ENCODE measurements around the gene OR5H1. TPM values are rescaled to one million over a fixed set of nuclear protein-coding genes. Genes with fewer than 3 reads are reported as not detected.

OR5H1 gene
- total and polyA plus RNA-seq, 2 experiments from 2014 or later: not detected

DNA sequence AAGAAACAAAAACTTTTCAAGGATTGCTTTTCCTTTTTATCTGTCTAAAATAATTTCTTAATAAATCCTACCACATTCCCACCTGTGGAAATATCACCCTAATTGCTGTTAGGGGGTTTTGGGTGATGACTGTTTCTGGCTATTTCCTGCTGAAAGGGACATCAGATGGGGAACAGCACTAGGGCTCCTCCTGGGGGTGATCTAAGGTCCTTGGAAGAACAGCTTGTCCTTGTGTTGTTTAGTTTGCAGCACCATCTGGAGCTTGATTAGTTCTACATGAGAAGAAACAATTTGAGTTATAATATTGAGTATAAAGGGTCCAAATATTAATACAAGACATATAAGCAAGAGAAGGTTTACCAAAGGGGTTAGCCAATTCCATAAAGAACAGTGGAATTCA is 54.7 kb downstream of the OR5H1 start:
- no peak overlapping the region for H3K4me3 ChIP-seq
- H3K36me3 ChIP-seq (ENCODE audit: low read depth): no peaks in the 10 kb centered on the region
- no peak for TF ChIP-seq EZH2 (IDR thresholded peaks at IDR 0.05; ENCODE audit: insufficient read depth, poor library complexity, severe bottlenecking)
- no peak for TF ChIP-seq EZH2phosphoT487 (IDR thresholded peaks at IDR 0.05; ENCODE audit: insufficient read depth, low read depth)
- H3K9ac ChIP-seq: no peak overlapping the region
- no peak overlapping the region for H2AFZ ChIP-seq
- DNase-seq: peak; percentile 0
- no peaks in the 10 kb centered on the region for H3K79me2 ChIP-seq (ENCODE audit: insufficient read depth)
- H3K27ac ChIP-seq: no peak overlapping the region
- H3F3A ChIP-seq (ENCODE audit: insufficient read depth): no peaks in the 10 kb centered on the region
- H3K9me2 ChIP-seq (ENCODE audit: insufficient read depth): no peaks in the 10 kb centered on the region
- H3K4me1 ChIP-seq (ENCODE audit: insufficient read depth): no peaks in the 10 kb centered on the region
- no peaks in the 10 kb centered on the region for H3K9me3 ChIP-seq (ENCODE audit: low read depth)
- in situ Hi-C loops (cut with MboI): no loop called here
- no peak overlapping the region for H3K4me2 ChIP-seq (ENCODE audit: unreplicated experiment)
- H4K20me1 ChIP-seq (ENCODE audit: insufficient read depth): no peaks in the 10 kb centered on the region
- no peaks in the 10 kb centered on the region for H3K27me3 ChIP-seq (replicated peaks; ENCODE audit: insufficient read depth)

Other genes starting within 250 kb of the OR5H1 start
- 29.1 and 35.4 TPM in 2 replicates for gene RIOX2, start 158.3 kb upstream of the OR5H1 start, total RNA-seq (2014; rRNA removed; shearing (Covaris generic))
- gene RIOX2, start 158.3 kb upstream of the OR5H1 start, polyA plus RNA-seq (2016; fragmentation: Nextera tagmentation; extraction: Ambion mirVana): 34.0 and 36.4 TPM in 2 replicates
- not detected in 2 replicates for gene GABRR3, start 95.4 kb upstream of the OR5H1 start, total RNA-seq (2014; rRNA removed; shearing (Covaris generic))
- gene GABRR3, start 95.4 kb upstream of the OR5H1 start, polyA plus RNA-seq (2016; fragmentation: Nextera tagmentation; extraction: Ambion mirVana): not detected in 2 replicates
- gene OR5AC2, start 43.5 kb upstream of the OR5H1 start, total RNA-seq (2014; rRNA removed; shearing (Covaris generic)): not detected in 2 replicates
- gene OR5AC2, start 43.5 kb upstream of the OR5H1 start, polyA plus RNA-seq (2016; fragmentation: Nextera tagmentation; extraction: Ambion mirVana): not detected in 2 replicates
- gene OR5H14, start 16.8 kb downstream of the OR5H1 start, total RNA-seq (2014; rRNA removed; shearing (Covaris generic)): not detected in 2 replicates
- not detected in 2 replicates for gene OR5H14, start 16.8 kb downstream of the OR5H1 start, polyA plus RNA-seq (2016; fragmentation: Nextera tagmentation; extraction: Ambion mirVana)
- not detected in 2 replicates for gene OR5H15, start 36.0 kb downstream of the OR5H1 start, total RNA-seq (2014; rRNA removed; shearing (Covaris generic))
- not detected in 2 replicates for gene OR5H15, start 36.0 kb downstream of the OR5H1 start, polyA plus RNA-seq (2016; fragmentation: Nextera tagmentation; extraction: Ambion mirVana)
- gene OR5H6, start 133.5 kb downstream of the OR5H1 start, total RNA-seq (2014; rRNA removed; shearing (Covaris generic)): not detected in 2 replicates
- gene OR5H6, start 133.5 kb downstream of the OR5H1 start, polyA plus RNA-seq (2016; fragmentation: Nextera tagmentation; extraction: Ambion mirVana): not detected in 2 replicates
- gene OR5H2, start 151.8 kb downstream of the OR5H1 start, total RNA-seq (2014; rRNA removed; shearing (Covaris generic)): not detected in 2 replicates
- not detected in 2 replicates for gene OR5H2, start 151.8 kb downstream of the OR5H1 start, polyA plus RNA-seq (2016; fragmentation: Nextera tagmentation; extraction: Ambion mirVana)
- gene OR5K4, start 223.1 kb downstream of the OR5H1 start, total RNA-seq (2014; rRNA removed; shearing (Covaris generic)): not detected in 2 replicates
- not detected in 2 replicates for gene OR5K4, start 223.1 kb downstream of the OR5H1 start, polyA plus RNA-seq (2016; fragmentation: Nextera tagmentation; extraction: Ambion mirVana)

Data from GM23248 (cell line).